ENCODE results near the gene RFX2. TPM values are rescaled to one million over a fixed set of nuclear protein-coding genes. Genes with fewer than 3 reads are reported as not detected.

RFX2 gene
- total and polyA plus RNA-seq, 10 of the 15 experiments (the other 5 are each of a cell fraction or from before 2014, with no cell fraction given): 3.2 to 9.8 (median 4.7) TPM

DNA sequence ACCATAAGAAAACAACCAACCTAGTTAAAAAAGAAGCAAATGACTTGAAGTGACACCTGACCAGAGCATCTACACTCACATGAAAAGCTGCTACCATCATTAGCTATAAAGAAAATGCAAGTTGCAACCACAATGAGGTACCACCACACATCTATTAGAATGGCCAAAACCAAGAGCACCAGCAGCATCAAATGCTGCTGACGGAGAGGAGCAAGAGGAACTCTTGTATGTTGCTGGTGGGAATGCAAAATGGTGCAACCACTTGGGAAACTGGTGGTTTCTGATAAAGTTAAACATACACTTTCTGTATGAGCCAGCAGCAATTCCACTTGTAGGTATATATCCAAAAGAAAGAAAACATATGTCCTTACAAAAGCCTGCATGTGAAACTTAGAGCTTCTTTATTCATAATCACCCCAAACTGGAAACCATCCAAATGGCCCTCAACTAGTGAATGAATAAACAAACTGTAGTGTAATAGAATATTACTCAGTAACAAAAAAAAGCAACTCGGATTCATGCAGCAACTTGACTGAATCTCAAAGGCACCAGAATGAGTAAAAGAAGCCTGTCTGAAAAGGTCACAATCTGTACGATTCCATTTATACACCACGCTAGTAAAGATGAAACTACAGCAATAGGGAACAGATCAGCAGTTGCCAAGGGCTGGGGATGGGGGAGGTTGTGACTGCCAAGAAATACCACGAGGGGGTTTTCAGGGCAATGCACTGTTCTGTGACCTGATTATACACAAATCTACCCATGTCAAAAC is 71.5 kb downstream of the RFX2 start (continued):
- peak; percentile 87 for TF ChIP-seq NFIC (IDR thresholded peaks at IDR 0.05; ENCODE audit: low read depth, low read length)
- TF ChIP-seq, protein P1, sequence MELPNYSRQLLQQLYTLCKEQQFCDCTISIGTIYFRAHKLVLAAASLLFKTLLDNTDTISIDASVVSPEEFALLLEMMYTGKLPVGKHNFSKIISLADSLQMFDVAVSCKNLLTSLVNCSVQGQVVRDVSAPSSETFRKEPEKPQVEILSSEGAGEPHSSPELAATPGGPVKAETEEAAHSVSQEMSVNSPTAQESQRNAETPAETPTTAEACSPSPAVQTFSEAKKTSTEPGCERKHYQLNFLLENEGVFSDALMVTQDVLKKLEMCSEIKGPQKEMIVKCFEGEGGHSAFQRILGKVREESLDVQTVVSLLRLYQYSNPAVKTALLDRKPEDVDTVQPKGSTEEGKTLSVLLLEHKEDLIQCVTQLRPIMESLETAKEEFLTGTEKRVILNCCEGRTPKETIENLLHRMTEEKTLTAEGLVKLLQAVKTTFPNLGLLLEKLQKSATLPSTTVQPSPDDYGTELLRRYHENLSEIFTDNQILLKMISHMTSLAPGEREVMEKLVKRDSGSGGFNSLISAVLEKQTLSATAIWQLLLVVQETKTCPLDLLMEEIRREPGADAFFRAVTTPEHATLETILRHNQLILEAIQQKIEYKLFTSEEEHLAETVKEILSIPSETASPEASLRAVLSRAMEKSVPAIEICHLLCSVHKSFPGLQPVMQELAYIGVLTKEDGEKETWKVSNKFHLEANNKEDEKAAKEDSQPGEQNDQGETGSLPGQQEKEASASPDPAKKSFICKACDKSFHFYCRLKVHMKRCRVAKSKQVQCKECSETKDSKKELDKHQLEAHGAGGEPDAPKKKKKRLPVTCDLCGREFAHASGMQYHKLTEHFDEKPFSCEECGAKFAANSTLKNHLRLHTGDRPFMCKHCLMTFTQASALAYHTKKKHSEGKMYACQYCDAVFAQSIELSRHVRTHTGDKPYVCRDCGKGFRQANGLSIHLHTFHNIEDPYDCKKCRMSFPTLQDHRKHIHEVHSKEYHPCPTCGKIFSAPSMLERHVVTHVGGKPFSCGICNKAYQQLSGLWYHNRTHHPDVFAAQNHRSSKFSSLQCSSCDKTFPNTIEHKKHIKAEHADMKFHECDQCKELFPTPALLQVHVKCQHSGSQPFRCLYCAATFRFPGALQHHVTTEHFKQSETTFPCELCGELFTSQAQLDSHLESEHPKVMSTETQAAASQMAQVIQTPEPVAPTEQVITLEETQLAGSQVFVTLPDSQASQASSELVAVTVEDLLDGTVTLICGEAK (IDR thresholded peaks at IDR 0.05; ENCODE audit: borderline replicate concordance): no peak
- no peak for TF ChIP-seq SIX5 (IDR thresholded peaks at IDR 0.05; ENCODE audit: low read depth, low read length, severe bottlenecking)
- no peak for TF ChIP-seq HCFC1 (IDR thresholded peaks at IDR 0.05; ENCODE audit: low read length)
- 0 out of 2 replicates have a peak, but pooled peaks have one; percentile 19 for TF ChIP-seq DPF2 (IDR thresholded peaks at IDR 0.05)
- TF ChIP-seq ATF7 (IDR thresholded peaks at IDR 0.05; ENCODE audit: low read depth): no peak
- peak; percentile 43; the same call in 1 of the 2 replicates for TF ChIP-seq RAD51 (IDR thresholded peaks at IDR 0.05)
- TF ChIP-seq, protein P2, sequence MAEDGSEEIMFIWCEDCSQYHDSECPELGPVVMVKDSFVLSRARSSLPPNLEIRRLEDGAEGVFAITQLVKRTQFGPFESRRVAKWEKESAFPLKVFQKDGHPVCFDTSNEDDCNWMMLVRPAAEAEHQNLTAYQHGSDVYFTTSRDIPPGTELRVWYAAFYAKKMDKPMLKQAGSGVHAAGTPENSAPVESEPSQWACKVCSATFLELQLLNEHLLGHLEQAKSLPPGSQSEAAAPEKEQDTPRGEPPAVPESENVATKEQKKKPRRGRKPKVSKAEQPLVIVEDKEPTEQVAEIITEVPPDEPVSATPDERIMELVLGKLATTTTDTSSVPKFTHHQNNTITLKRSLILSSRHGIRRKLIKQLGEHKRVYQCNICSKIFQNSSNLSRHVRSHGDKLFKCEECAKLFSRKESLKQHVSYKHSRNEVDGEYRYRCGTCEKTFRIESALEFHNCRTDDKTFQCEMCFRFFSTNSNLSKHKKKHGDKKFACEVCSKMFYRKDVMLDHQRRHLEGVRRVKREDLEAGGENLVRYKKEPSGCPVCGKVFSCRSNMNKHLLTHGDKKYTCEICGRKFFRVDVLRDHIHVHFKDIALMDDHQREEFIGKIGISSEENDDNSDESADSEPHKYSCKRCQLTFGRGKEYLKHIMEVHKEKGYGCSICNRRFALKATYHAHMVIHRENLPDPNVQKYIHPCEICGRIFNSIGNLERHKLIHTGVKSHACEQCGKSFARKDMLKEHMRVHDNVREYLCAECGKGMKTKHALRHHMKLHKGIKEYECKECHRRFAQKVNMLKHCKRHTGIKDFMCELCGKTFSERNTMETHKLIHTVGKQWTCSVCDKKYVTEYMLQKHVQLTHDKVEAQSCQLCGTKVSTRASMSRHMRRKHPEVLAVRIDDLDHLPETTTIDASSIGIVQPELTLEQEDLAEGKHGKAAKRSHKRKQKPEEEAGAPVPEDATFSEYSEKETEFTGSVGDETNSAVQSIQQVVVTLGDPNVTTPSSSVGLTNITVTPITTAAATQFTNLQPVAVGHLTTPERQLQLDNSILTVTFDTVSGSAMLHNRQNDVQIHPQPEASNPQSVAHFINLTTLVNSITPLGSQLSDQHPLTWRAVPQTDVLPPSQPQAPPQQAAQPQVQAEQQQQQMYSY (CRISPR knock-in tag; IDR thresholded peaks at IDR 0.05): no peak
- TF ChIP-seq WRNIP1 (IDR thresholded peaks at IDR 0.05; ENCODE audit: borderline replicate concordance, low read depth, low read length): no peak
- no peak for TF ChIP-seq ZNF217 (IDR thresholded peaks at IDR 0.05)
- TF ChIP-seq MTA2 (IDR thresholded peaks at IDR 0.05; ENCODE audit: low read depth): peak; percentile 50; the same call in 1 of the 2 replicates
- TF ChIP-seq IKZF1 (conservative IDR thresholded peaks at IDR 0.05): 0 out of 2 replicates have a peak, but pooled peaks have one; percentile 36
- no peak for TF ChIP-seq NFYA (IDR thresholded peaks at IDR 0.05; ENCODE audit: borderline replicate concordance, low read depth, low read length)
- no peak; the same call in none of the 2 replicates for TF ChIP-seq NBN (IDR thresholded peaks at IDR 0.05)
- TF ChIP-seq PAX8 (IDR thresholded peaks at IDR 0.05): no peak
- TF ChIP-seq, protein P3, sequence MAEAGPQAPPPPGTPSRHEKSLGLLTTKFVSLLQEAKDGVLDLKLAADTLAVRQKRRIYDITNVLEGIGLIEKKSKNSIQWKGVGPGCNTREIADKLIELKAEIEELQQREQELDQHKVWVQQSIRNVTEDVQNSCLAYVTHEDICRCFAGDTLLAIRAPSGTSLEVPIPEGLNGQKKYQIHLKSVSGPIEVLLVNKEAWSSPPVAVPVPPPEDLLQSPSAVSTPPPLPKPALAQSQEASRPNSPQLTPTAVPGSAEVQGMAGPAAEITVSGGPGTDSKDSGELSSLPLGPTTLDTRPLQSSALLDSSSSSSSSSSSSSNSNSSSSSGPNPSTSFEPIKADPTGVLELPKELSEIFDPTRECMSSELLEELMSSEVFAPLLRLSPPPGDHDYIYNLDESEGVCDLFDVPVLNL (IDR thresholded peaks at IDR 0.05; ENCODE audit: low read depth, low read length): no peak
- peak; percentile 85 for TF ChIP-seq MEF2B (IDR thresholded peaks at IDR 0.05; ENCODE audit: partially characterized antibody, poor library complexity, severe bottlenecking)
- TF ChIP-seq, protein P4, sequence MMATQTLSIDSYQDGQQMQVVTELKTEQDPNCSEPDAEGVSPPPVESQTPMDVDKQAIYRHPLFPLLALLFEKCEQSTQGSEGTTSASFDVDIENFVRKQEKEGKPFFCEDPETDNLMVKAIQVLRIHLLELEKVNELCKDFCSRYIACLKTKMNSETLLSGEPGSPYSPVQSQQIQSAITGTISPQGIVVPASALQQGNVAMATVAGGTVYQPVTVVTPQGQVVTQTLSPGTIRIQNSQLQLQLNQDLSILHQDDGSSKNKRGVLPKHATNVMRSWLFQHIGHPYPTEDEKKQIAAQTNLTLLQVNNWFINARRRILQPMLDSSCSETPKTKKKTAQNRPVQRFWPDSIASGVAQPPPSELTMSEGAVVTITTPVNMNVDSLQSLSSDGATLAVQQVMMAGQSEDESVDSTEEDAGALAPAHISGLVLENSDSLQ (IDR thresholded peaks at IDR 0.05): no peak
- TF ChIP-seq POLR2A (IDR thresholded peaks at IDR 0.05; ENCODE audit: low read depth, low read length): no peak
- peak; percentile 63 for TF ChIP-seq NR2F1 (conservative IDR thresholded peaks at IDR 0.05)
- TF ChIP-seq IKZF2 (IDR thresholded peaks at IDR 0.05): peak in 1 of 2 experiments; percentile 46; a peak in 2 of 4 replicates
- no peak; the same call in 2 of the 3 replicates for TF ChIP-seq POU2F2 (IDR thresholded peaks at IDR 0.05; ENCODE audit: borderline replicate concordance, low read depth, low read length)
